ENCODE data around the gene NDUFS7. TPM values are rescaled to one million over a fixed set of nuclear protein-coding genes. Genes with fewer than 3 reads are reported as not detected.
"Not testable (repeated sequence)": the region's sequence is repeated elsewhere in the genome, so short reads cannot be mapped to it uniquely, and the experiment has no call there.

NDUFS7 gene
- total RNA-seq, 1 experiment from 2014 or later, result 123 TPM

- in situ Hi-C loops (cut with HindIII; ENCODE audit: low sequenced_read_pairs); DNase-seq (ENCODE audit: low spot score): not testable (repeated sequence)
These were observed 56.1 kb downstream of the NDUFS7 start for GRCh38 chr19:1439525-1440417.

GRCh38 chr19:1440418-1440801 is 56.7 kb downstream of the NDUFS7 start:
- in situ Hi-C loops (cut with HindIII; ENCODE audit: low sequenced_read_pairs), result no loop called here
- DNase-seq (ENCODE audit: low spot score), result no peak

GRCh38 chr19:1441022-1441426 is 57.3 kb downstream of the NDUFS7 start:
- no peak for DNase-seq (ENCODE audit: low spot score)
- in situ Hi-C loops (cut with HindIII; ENCODE audit: low sequenced_read_pairs), result no loop called here

- no peak for DNase-seq (ENCODE audit: low spot score)
- in situ Hi-C loops (cut with HindIII; ENCODE audit: low sequenced_read_pairs), result no loop called here
These were observed 58.2 kb downstream of the NDUFS7 start for GRCh38 chr19:1441677-1442438.

Other genes starting within 250 kb of the NDUFS7 start
- gene SBNO2, start 209.6 kb upstream of the NDUFS7 start, total RNA-seq (2014; rRNA removed; shearing (Covaris generic)), result 22.3 and 25.1 TPM in 2 replicates
- gene STK11, start 178.1 kb upstream of the NDUFS7 start, total RNA-seq (2014; rRNA removed; shearing (Covaris generic)), result 83.6 and 94.8 TPM in 2 replicates
- gene CBARP, start 145.9 kb upstream of the NDUFS7 start, total RNA-seq (2014; rRNA removed; shearing (Covaris generic)), result 3.6 and 5.6 TPM in 2 replicates
- 61.3 and 98.5 TPM in 2 replicates for gene ATP5F1D, start 142.2 kb upstream of the NDUFS7 start, total RNA-seq (2014; rRNA removed; shearing (Covaris generic))
- 14.0 and 17.5 TPM in 2 replicates for gene MIDN, start 135.3 kb upstream of the NDUFS7 start, total RNA-seq (2014; rRNA removed; shearing (Covaris generic))
- gene CIRBP, start 114.6 kb upstream of the NDUFS7 start, total RNA-seq (2014; rRNA removed; shearing (Covaris generic)), result 196 and 215 TPM in 2 replicates
- gene FAM174C, start 108.4 kb upstream of the NDUFS7 start, total RNA-seq (2014; rRNA removed; shearing (Covaris generic)), result 37.9 and 45.0 TPM in 2 replicates
- 0.31 and 1.3 TPM in 2 replicates for gene EFNA2, start 98.0 kb upstream of the NDUFS7 start, total RNA-seq (2014; rRNA removed; shearing (Covaris generic))
- 110 and 116 TPM in 2 replicates for gene GAMT, start 17.6 kb downstream of the NDUFS7 start, total RNA-seq (2014; rRNA removed; shearing (Covaris generic))
- 153 and 193 TPM in 2 replicates for gene DAZAP1, start 23.7 kb downstream of the NDUFS7 start, total RNA-seq (2014; rRNA removed; shearing (Covaris generic))
- gene RPS15, start 54.5 kb downstream of the NDUFS7 start, total RNA-seq (2014; rRNA removed; shearing (Covaris generic)), result 1,108 and 1,164 TPM in 2 replicates
- gene APC2, start 66.2 kb downstream of the NDUFS7 start, total RNA-seq (2014; rRNA removed; shearing (Covaris generic)), result 13.4 and 15.4 TPM in 2 replicates
- gene C19orf25, start 95.3 kb downstream of the NDUFS7 start, total RNA-seq (2014; rRNA removed; shearing (Covaris generic)), result 86.7 and 90.0 TPM in 2 replicates
- 1.8 and 9.2 TPM in 2 replicates for gene PCSK4, start 106.4 kb downstream of the NDUFS7 start, total RNA-seq (2014; rRNA removed; shearing (Covaris generic))
- 18.4 and 20.6 TPM in 2 replicates for gene REEP6, start 107.3 kb downstream of the NDUFS7 start, total RNA-seq (2014; rRNA removed; shearing (Covaris generic))
- gene ADAMTSL5, start 129.1 kb downstream of the NDUFS7 start, total RNA-seq (2014; rRNA removed; shearing (Covaris generic)), result 0.62 and 2.1 TPM in 2 replicates
- not detected in 2 replicates for gene PLK5, start 140.2 kb downstream of the NDUFS7 start, total RNA-seq (2014; rRNA removed; shearing (Covaris generic))
- 105 and 123 TPM in 2 replicates for gene MEX3D, start 184.4 kb downstream of the NDUFS7 start, total RNA-seq (2014; rRNA removed; shearing (Covaris generic))
- 164 and 166 TPM in 2 replicates for gene MBD3, start 209.0 kb downstream of the NDUFS7 start, total RNA-seq (2014; rRNA removed; shearing (Covaris generic))
- 141 and 200 TPM in 2 replicates for gene UQCR11, start 221.6 kb downstream of the NDUFS7 start, total RNA-seq (2014; rRNA removed; shearing (Covaris generic))

Data from G401 (cell line).